Endothelial cell of hepatic sinusoid (primary cell): ENCODE data around the gene SF3B4.
"Not testable (repeated sequence)": the region's sequence is repeated elsewhere in the genome, so short reads cannot be mapped to it uniquely, and the experiment has no call there.

Source experiments
- in situ Hi-C: cut with HindIII; loops from 2 replicates; pipeline ENCODE4 v1.10.0; 2017; ENCODE audit warnings: low sequenced_read_pairs

The SF3B4 gene

GRCh38 chr1:149927563-149928400 is at the start of gene SF3B4:
SF3B4 (minus strand) TSS chr1:149927803; CDS start chr1:149927759, 44 bp downstream.
- in situ Hi-C loops: no loop called here

GRCh38 chr1:149977345-149977744 is 49.7 kb upstream of the SF3B4 start:
- in situ Hi-C loops: no loop called here

- in situ Hi-C loops: no loop called here
These were observed 44.9 kb upstream of the SF3B4 start for GRCh38 chr1:149972547-149972946.

- in situ Hi-C loops: loop anchor here (5.0 kb wide), 1 partner anchor 210 kb away; no protein-coding TSS in a partner anchor
These were observed 40.0 kb upstream of the SF3B4 start for GRCh38 chr1:149967646-149968045.

GRCh38 chr1:149967041-149967440 is 39.4 kb upstream of the SF3B4 start:
- in situ Hi-C loops: loop anchor here (5.0 kb wide), 1 partner anchor 210 kb away; no protein-coding TSS in a partner anchor

GRCh38 chr1:149966405-149966804 is 38.8 kb upstream of the SF3B4 start:
- in situ Hi-C loops: loop anchor here (5.0 kb wide), 1 partner anchor 211 kb away; no protein-coding TSS in a partner anchor

- in situ Hi-C loops: loop anchor here (5.0 kb wide), 1 partner anchor 212 kb away; no protein-coding TSS in a partner anchor
These were observed 37.8 kb upstream of the SF3B4 start for GRCh38 chr1:149965440-149965839.

- in situ Hi-C loops: no loop called here
These were observed 35.8 kb upstream of the SF3B4 start for GRCh38 chr1:149963358-149963757.

- in situ Hi-C loops: no loop called here
These were observed 35.1 kb upstream of the SF3B4 start for GRCh38 chr1:149962736-149963135.

GRCh38 chr1:149962039-149962647 is 34.5 kb upstream of the SF3B4 start:
- in situ Hi-C loops: no loop called here

- in situ Hi-C loops: not testable (repeated sequence)
These were observed 29.9 kb upstream of the SF3B4 start for GRCh38 chr1:149957548-149957947.

- in situ Hi-C loops: no loop called here
These were observed 22.3 kb upstream of the SF3B4 start for GRCh38 chr1:149949911-149950310.

GRCh38 chr1:149945206-149945605 is 17.6 kb upstream of the SF3B4 start:
- in situ Hi-C loops: no loop called here

- in situ Hi-C loops: no loop called here
These were observed 15.3 kb upstream of the SF3B4 start for GRCh38 chr1:149942885-149943284.

- in situ Hi-C loops: no loop called here
These were observed 14.6 kb upstream of the SF3B4 start for GRCh38 chr1:149942207-149942606.

- in situ Hi-C loops: no loop called here
These were observed 12.8 kb upstream of the SF3B4 start for GRCh38 chr1:149940427-149940826.

GRCh38 chr1:149938668-149939003 is 11.0 kb upstream of the SF3B4 start:
- in situ Hi-C loops: not testable (repeated sequence)

- in situ Hi-C loops: no loop called here
These were observed 10.2 kb upstream of the SF3B4 start for GRCh38 chr1:149937759-149938158.

GRCh38 chr1:149936992-149937705 is 9.5 kb upstream of the SF3B4 start:
- in situ Hi-C loops: no loop called here

- in situ Hi-C loops: no loop called here
These were observed 8.8 kb upstream of the SF3B4 start, which contains the start of gene MTMR11 for GRCh38 chr1:149936170-149936991. MTMR11 (minus strand) TSS chr1:149936879; CDS start chr1:149936647, 232 bp downstream.
